Erythroblast (primary cell): ENCODE data around the gene OR6K2.

ENCODE experiments used
- DNase-seq, 2 experiments: peaks; one replicate each; lab custom pipeline; 2025; lab: John Stamatoyannopoulos, UW
- GATA1 ChIP-seq: IDR thresholded peaks from 2 replicates; pipeline ENCODE4 v1.6.1; 2011; ENCODE audit warnings: low read depth, mild to moderate bottlenecking, control low read depth, low read length, moderate library complexity
- POLR2A ChIP-seq: IDR thresholded peaks from 2 replicates; pipeline ENCODE4 v1.6.1; 2011; ENCODE audit warnings: mild to moderate bottlenecking, low read length

OR6K2 gene, protein sequence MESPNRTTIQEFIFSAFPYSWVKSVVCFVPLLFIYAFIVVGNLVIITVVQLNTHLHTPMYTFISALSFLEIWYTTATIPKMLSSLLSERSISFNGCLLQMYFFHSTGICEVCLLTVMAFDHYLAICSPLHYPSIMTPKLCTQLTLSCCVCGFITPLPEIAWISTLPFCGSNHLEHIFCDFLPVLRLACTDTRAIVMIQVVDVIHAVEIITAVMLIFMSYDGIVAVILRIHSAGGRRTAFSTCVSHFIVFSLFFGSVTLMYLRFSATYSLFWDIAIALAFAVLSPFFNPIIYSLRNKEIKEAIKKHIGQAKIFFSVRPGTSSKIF

DNA sequence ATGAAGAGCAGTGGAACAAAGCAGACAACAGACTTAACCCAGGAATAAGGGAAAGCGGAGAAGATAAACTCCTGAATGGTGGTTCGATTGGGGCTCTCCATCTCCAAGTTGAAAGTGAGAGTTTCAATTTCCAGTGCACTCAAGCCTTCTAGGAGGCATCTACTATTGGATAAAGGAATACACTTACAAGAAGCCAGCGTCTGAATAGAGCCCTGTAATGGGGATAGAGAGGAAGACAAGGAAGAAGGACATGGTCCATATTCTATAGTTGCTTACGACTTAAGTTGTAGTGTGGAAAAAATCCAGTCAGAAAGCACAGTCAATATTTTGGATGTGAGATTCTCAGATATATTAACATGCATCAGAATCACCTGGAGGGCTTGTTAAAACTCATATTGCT, at the start of gene OR6K2:
Gene OR6K2, minus strand, starts transcription at position 101 of the 400 bp plus-strand sequence. Its CDS starts 0 bp downstream, at position 101.
- TF ChIP-seq POLR2A (no peak), GATA1 (no peak)
- no peak for DNase-seq

DNA sequence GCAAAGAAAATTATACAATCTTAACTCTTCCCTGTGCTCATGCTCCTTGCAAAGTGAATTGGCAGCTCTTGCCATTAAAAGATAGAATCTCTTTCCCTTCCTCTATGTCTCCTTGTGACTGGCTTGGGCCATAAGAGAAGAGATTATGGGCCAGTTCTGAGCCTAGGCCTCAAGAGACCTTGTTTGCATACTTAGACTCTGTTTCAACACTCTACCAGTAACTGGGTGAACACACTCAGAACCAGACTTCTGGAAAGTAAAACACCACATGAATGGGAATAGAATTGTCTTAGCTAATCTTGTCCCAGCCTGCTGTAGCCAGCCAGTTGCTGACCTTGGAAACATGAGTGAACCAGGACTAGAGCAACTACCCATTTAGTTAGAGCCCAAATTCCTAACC, 35.4 kb upstream of the OR6K2 start:
- TF ChIP-seq GATA1 (no peak), POLR2A (no peak)
- DNase-seq: peak in 1 of 2 experiments; percentile 13

DNA sequence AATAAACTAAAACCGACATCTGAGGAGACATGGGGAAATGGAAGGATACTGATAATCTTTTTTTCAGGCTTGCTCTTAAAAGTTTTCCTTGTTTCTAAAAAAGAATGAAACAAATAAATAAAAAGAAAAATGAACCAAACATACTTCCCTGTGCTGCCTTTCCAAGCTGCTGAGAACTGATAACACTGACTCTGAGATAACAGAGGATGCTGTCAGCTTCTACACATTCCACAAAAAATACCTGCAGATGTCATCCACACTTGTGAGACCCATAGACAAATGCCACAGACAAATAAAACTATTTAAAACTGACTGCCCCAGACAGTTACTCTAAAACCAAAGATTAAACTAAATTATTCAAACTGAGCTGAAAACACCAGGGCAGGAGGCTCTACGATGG, 32.1 kb upstream of the OR6K2 start:
- DNase-seq: peak; percentile 66 to 74
- TF ChIP-seq POLR2A: no peak
- TF ChIP-seq GATA1: no peak

DNA sequence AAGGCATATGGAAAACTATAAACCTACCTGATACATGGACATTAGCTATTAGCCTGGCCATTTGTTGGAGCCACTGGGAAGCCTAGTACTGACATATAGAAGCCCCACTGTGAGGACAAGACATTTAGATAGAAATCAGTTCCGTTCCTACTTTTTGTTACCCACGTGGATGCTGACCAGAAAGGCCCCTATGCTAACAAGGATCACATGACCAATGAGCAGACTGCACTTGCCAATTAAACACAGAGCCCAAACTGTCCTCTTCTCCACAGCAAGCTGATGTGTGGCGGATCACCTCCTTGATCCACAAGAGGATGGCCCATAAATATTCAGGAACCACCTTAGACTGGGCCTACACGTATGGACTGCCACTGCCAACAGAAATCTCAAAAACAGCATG, 31.3 kb upstream of the OR6K2 start:
- no peak for DNase-seq
- TF ChIP-seq GATA1 (no peak), POLR2A (no peak)

DNA sequence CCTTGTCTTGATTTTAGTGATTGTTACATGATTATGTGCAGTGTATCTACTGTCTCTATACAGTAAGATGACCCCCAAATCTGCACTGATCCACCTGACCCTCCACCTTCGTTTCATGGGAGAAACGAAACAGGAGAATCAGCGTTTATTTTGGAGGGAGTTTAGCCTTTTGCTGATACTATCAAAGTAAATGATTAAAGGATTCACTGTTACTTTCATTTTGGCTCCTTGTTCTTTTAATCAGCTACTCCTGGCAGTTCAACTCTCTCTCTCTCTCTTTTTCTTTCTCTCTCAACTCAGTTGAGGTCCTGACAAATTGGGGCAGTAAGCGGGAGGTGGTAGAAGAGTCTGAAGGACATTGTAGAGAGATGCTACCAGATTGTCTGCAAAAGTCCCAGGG, 30.0 kb upstream of the OR6K2 start:
- DNase-seq: no peak
- TF ChIP-seq POLR2A (no peak), GATA1 (no peak)

DNA sequence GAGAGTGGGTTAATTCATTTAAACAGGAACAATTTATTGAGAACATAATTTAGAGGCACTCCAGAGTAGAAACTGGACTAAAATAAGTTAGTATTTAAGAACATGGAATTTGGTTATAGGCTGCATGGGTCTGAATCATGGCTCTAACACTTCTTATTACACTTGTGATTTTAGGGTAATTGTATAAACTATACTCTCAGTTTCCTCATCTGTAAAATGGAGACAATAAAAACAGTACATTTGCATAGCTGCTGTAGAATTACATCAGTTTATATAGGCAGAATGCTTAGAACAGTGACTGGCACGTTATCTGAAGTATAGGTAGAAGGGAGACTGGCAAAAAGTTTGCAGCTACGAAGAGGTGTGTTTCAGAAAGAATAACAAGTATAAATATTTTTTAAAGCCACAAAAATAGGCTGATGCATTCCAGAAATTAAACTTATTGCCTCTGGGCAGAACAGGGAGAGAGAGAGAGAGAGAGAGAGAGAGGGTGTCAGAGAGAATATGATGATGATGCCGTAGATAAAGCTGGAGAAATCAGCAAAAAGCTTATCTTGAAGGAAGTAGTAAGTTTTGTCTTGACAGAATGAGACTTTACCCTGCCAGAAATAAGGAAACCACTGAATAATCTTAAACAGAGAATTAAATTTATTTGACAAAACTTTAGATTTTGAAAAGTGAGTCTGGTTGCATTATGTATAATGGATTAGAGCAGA, 28.2 kb upstream of the OR6K2 start:
- DNase-seq: peak; percentile 23 to 30
- TF ChIP-seq POLR2A (no peak), GATA1 (no peak)

DNA sequence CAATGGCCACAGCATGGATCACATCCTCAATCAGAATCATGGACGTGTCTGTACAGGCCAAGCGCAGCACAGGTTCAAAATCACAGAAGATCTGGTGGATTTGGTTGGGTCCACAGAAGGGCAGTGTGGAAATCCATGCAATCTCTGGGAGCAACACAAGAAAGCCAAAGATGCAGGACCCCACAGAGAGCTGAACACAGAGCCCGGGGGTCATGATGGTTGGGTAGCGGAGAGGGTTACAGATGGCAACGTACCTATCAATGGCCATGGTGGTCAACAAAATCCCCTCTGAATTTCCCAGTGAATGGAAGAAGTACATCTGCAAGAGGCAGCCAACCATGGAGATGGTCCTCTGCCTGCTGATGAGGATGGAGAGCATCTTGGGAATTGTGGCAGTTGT, 24.0 kb upstream of the OR6K2 start:
- DNase-seq: no peak
- TF ChIP-seq GATA1 (no peak), POLR2A (no peak)

DNA sequence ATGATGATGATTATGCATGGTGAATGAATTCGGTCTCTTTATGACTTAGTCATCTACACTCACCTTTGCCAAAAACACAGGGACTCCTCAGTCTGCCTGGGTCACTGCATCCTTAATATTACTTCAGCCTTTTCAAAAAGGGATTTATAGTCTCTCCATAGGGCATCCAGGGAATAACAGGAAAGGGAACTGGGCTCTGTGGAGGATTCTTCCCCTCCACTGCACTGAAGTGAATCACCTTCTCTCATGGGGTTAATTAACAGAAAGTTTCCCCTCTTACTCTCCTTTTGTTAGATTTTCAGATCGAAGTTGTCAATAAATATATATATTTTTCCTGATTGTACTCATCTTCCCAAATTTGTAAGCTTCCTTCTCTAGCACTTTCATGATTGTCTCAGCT, 20.2 kb upstream of the OR6K2 start, which contains the start of gene OR6K3:
Gene OR6K3, minus strand, starts transcription at position 101 of the 400 bp plus-strand sequence. CDS start 2,605 bp downstream, outside the sequence.
- no peak for DNase-seq
- TF ChIP-seq POLR2A: no peak
- TF ChIP-seq GATA1: no peak

DNA sequence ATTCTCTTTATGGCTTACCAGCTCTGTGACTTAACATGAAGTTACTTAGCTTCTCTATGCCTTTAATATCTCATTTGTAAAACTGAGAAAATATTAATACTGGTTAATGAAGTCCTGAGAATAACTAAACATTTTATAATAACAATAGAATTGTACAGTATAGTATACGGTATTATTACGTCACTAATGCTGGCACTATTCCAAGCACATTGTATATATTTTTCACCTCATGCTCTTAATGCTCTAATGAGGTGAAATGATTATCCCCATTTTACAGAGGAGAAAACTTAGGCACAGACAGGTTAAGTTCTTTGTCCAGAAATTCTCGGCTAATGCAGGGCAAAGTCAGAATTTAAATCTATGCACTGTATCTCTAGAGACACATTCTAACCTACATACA, 19.2 kb upstream of the OR6K2 start:
- TF ChIP-seq GATA1: no peak
- no peak for TF ChIP-seq POLR2A
- DNase-seq: no peak

DNA sequence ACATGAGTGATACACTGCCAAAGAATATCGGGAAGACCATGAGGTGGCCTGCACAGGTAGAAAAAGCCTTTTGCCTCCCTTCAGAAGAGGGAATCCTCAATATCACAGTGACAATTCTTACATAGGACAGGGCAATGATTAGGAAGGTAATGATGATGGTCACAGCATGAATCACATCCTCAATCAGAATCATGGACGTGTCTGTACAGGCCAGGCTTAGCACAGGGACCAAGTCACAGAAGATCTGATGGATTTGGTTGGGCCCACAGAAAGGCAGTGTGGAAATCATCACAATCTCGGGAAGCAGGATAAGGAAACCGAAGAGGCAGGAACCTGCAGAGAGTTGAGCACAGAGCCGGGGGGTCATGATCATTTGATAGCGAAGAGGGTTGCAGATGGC, 16.9 kb upstream of the OR6K2 start:
- DNase-seq: no peak
- no peak for TF ChIP-seq GATA1
- no peak for TF ChIP-seq POLR2A

DNA sequence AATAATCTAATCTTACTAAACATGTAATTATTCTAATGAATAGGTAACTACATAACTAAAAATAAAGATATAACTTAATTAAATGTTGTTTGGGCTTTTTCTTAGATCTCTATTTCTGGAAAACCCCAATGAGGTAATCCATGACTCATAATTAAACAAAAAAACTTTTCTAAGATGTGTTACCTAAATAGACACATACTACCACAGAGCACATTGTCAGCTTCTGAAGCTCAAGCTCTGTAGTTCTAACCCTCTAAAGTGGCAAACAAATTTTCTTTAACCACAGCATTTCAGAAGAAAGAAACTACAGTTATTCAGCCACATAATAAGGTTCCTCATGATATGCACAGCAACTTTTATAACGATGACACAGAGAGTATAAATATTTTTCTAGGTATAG, 15.9 kb upstream of the OR6K2 start:
- TF ChIP-seq POLR2A: no peak
- TF ChIP-seq GATA1: no peak
- no peak for DNase-seq

DNA sequence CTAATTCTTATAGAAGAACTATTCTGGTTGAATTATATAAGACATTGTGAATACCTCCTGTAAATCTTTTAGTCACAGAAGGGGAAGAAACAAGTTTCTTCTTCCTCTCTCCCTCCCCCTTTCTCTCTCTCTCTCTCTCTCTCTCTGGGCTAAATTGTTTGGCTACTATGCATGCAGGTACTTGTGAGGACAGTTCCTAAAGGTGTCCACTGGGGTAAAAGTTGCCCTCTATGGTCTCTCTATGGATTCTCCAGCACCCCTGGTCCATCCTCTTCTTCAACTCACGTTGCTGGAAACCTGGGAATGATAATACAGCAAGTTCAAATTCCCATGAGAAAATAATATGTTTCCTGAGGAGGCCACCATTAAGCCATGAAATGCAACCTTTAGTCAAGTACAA, 14.3 kb upstream of the OR6K2 start:
- no peak for DNase-seq

DNA sequence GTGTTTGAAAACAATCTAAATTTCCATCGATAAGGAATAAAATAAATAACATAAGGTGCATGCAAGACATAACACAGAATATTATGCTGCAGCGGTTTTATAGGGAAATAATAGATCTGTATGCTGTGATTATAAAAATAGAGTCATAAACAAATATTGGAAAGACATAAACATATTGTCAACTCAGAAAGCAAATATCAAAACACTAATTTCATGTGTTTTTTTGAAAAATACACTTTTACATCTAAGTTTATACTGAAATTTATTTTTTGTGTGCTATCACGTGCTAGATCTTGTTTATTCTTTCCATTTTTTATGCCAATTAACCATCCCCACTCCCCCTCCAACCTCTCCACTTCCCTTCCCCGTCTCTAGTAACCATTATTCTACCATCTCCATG, 10.6 kb upstream of the OR6K2 start:
- no peak for DNase-seq
- TF ChIP-seq GATA1: no peak

More for the DNA sequence above, 14.3 kb upstream of the OR6K2 start:
- TF ChIP-seq GATA1: no peak
- no peak for TF ChIP-seq POLR2A

DNA sequence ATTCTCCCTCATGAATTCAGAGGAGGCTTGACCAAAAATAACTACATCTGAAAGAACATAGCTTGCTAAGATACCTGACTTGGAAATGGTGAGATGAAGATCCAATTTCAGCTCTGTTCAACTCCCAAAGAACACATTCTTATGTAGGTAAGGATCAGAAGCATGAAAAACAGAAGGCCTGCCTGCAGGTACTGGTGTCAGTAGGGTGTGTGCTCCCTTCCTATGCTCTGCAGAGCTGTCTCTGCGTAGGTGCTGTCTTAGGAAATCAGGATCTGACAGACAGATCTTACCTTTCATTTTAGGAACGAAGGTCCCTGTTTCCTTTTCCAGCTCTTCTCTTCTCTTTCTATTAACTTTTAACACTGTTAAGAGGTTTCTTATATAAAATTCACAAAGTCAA, 5.6 kb upstream of the OR6K2 start:
- TF ChIP-seq POLR2A (no peak), GATA1 (no peak)
- no peak for DNase-seq

DNA sequence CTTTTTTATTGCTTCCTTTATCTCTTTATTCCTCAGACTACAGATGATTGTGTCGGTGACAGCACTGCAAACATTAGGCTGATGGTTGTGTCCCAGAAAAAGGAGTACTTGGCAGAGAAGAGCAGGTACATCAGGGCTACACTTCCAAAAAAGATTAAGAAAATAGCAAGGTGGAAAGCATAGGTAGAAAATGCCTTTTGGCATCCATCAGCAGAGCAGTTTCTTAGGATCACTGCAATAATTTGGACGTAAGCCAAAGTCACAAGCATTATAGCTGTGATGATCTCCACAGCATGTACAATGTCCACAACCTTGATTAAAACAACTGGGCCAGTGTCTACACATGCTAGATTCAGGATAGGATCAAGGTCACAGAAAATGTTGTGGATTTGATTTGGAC, 5.9 kb downstream of the OR6K2 start:
- peak; percentile 54 to 72 for DNase-seq
- TF ChIP-seq POLR2A (no peak), GATA1 (no peak)
